Midbrain (tissue), 1 donor: ENCODE data around the gene TTLL8.
A peak's percentile ranks its signal among the peaks of the same experiment; 100 is the strongest.

Experiments
- DNase-seq: peaks from one replicate; lab custom pipeline; 2025; lab: John Stamatoyannopoulos, UW

TTLL8 gene

DNA sequence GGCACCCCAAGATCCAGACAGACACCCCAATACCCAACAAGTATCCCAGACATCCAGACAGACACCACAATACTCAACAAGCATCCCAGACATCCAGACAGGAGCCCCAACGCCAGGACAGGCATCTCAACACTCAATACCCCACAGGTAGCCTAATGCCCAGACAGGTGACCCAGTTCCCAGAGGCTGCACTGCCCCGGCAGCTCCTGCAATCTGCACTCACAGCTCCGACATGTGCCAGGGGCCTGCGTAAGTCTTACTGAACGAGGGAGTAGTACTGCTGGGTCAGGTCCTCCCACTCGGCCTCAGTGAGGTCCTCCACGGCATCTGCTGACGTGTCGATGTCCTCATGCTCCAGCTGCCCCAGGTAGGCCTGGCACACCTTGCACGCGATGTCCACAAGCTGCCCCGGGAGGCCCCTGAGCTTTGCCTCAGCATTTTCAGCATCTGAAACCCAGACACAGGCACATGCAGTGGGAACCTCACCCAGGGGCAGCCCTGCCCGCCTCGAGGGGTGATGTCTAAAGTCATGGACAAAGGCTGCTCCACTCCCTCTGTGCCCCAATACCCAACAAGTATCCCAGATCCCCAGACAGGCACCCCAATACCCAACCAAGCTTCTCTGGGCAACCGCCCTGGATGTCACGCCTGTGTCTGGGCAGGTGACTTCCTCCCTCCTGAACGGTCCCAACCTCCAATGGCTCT, 16.6 kb downstream of the TTLL8 start:
- DNase-seq: no peak

DNA sequence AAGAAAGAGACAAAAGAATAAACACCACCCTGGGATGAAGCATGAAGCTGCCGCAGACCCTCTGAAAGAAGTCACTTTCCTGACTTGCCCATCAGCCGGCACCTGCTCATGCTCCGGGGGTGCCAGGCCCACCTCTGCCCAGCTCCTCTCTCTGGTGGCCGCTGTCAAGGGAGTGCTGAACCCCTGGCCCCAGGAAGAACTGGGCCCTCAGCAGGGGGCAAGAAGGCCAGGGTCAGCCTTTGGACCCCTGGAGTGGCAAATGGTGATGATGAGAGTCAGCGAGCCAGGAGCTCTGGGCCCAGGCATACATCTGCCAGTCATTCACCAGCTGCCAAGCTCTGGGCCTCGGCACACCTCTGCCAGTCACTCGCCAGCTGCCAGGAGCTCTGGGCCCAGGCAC, 17.4 kb downstream of the TTLL8 start:
- DNase-seq: no peak

DNA sequence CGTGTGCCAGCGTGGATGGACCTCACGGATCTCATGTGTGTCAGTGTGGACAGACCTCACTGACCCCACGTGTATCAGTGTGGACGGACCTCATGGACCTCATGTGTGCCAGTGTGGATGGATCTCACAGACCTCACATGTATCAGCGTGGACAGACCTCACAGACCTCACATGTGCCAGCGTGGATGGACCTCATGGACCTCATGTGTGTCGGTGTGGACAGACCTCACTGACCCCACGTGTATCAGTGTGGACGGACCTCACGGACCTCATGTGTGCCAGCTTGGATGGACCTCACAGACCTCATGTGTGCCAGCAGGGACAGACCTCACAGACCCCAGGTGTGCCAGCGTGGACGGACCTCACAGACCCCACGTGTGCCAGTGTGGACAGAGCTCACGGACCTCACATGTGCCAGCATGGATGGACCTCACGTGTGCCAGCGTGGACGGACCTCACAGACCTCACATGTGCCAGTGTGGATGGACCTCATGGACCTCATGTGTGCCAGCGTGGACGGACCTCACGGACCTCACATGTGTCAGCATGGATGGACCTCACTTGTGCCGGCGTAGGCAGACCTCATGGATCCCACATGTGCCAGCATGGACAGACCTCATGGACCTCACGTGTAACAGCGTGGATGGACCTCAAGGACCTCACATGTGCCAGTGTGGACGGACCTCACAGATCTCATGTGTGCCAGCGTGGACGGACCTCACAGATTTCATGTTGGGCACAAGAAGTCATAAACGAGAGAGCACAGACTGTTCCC, 18.2 kb downstream of the TTLL8 start:
- no peak for DNase-seq

DNA sequence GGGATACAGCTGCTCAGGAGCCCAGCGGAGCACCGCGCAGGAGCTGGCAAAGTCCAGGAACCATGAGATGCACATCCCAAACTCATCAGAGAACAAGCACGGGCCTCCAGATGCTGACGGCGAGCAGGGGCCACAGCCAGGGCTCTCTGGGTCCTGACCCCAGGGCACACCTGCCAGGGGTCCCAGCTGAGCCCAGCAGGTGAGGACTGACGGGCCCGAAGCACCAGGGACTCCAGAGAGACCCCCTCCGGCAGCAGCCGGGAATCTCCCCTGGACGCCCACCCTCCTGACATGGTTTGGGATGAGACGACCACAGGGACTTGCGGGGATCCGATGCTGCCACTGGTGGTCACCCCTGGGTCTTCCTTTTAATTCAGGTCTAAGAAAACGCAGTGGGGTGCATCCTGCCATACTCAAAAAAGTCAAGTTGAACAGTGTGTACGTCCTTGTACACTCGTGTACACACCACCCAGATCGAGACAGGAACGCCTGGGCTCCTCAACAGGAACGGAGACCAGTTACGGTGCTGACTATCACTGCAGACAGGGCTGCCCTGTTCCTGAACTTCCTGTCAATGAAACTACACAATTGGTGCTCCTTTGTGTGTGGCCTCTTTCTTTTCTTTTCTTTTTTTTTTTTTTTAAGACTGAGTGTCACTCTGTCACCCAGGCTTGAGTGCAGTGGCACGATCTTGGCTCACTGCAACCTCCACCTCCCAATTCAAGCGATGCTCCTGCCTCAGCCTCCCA, 21.9 kb downstream of the TTLL8 start:
- DNase-seq: no peak

DNA sequence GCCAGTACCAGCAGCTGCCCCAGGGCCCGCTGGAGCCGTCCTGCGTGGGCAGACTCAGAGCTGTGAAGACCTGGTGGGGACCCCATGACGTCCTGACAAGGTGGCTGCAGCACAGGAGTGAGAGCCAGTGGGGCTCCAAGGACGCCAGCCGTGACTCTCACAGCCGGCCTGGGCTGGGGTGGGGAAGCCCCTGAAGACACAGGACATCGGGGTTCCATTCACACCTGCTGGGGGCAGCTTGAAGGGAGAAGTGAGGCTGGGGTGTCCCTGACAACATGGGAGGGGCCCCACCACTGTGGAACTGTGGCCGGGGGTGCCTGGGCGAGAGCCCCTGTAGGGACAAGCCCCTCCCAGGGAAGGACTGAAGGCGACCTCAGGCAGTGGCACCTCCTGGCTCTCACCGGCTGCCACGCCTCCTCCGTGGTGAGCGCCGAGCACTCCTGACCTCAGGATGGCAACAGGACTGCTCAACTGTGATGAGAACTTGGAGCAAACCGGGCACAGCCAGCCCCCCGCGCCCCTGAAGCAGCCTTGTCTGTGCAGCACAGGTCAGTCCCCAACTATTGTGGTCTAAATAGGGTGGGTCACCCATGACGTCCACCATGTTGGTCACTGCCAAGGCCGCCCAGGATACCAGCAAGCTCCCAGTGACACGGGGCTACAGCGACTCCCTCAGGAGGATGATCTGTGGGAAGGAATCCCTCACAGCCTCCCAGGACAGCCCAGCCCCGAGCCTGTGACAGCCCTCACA, 22.8 kb downstream of the TTLL8 start:
- no peak for DNase-seq

DNA sequence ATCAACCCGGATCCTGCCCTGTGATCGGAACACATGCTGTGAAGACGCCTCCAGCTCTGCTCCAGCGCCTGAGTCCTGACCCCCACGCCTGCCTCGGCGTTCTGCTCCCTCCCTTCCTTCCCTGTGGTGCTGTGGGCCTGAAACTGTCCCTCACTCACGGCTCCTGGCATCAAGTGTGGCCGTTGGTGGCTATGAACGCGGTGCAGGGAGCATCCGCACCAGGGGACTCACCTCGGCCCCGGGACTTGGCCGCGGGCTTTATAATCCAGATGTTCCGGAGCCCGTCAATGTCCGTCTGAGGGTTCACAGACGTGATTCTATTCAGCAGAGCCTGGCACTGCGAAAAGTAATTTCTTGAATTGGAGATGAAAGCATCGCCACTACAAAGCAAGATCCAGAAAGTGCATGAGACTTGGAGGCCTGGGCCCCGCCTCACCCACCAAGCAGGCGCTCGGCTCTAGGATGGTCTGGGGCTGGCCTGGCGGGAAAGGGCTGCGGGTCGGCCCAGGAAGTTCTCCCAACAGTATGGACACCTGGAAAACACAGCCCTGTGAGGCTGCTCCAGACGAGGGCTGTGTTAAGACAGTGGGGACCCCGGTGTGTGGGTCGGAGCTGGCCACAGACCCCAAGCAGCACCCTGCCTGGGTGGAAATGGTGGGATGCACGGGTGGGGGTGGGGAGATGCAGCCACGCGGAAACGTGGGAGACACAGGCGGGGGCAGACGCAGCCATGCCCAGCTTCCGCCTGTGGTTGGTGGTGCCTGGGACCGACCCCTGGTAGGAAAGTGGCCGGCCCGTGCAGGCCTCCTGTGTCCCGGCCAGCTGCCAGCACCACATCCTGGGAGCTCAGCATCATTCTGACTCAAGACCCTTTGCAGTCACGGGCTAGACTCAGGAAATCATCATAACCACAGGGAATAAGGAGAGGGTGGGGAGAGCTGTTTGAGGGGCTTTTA, 23.7 kb downstream of the TTLL8 start:
- DNase-seq: no peak

DNA sequence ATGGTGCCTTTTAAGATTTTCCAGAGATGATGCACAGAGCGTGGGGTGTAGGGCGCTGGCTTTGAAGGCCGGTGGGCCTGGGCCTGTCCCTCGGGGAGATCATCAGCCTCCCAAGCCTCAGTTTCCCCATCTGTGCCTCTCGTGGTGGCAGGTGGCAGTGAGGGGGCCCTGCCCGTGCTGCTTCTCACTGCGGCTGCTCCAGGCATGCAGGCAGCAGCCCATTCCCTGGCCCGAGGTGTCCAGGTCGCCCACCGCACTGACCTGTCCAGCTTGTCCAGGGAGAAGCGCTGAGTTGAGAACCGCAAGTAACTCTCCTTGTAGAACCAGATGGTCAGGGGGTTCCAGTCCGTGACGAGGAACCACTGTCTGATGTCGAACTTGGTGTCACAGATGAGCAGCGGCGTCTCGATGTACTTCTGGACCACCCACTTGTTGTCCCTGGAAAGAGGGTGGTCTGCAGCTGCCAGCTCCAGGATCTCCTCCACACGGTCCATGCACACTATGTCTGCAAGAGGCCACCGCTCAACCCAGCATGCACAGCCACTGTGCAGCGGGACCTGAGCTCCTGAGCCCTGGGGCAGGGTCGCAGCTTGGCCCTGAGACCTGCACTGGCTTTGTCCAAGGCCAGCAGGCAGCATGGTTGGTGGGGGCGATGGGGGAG, 25.0 kb downstream of the TTLL8 start:
- no peak for DNase-seq

DNA sequence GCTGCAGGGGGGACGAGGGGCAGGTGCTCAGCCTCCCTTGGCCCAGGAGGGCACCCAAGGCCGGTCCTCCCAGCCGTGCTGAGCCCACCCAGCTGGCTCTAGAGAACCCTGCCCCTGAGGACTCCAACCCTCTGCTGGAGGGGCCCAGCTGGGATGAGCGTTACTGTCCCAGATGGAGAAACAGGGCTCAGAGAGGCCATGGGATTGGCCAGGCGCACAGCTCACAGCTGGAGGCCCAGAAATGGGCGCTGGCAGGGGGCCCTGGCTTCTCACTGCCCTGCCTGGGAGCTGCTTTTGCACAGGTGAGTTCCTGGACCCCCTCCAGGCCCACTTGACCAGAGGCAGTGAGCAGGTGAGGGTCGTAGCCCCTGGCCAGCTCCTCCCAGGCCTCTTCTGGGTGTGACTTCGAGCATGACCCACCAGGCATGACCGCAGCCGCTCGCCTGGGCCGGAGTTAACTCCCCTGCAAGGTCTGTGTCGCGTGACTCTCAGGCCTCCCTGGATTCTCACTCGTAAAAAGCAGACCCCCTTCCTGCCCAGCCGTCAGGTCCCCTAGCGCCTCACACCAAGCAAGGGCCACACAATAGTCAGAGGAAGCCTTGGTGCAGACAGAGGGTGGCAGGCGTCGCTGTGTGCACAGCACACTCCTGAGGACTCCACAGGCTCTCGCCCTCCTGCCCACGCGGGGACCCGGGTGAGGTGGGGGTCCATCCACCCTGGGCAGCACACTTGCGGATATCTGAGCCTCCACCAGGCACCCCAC, 25.8 kb downstream of the TTLL8 start:
- no peak for DNase-seq

DNA sequence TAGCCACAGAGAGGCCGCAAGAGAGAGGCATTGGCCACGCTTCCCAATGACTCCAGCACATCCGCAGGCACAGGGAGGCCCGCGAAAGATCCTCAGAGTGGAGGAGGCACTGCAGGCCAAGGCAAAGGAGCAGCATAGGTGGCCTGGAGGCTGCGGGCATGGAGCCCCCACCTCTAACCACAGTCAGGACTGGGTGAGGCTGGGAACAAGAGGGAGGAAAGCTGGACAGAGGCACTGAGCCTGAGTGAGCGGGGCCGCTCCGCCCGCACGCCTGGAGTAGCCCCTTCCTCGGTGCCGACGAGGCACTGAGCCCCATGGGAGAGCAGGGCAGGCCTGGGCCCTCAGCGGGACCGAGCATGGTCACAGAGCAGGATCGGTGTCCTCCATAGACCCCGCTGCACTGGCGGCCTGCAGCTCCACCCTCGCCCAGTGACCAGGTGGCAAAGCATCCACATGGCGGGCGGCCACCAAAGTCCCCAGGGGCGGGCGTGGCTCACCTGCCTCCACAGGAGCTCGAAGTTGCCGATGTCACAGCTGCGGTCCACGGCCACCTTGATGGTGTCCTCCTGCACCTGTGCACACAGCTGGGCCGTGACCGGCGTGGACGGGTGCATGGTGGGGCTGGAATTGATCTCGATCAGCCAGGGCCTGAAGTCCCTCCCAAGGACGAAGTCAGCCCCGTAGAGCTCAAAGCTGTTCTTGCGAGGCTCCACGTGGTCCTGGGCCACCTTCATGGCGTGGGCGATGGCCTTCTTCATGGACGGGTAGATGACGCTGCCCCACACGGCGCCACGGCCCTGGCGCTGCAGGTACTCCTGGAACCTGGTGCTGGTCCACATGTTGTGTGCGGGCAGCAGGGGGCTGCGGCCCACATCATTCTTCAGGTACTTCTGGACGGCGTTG, 26.7 kb downstream of the TTLL8 start:
- no peak for DNase-seq

DNA sequence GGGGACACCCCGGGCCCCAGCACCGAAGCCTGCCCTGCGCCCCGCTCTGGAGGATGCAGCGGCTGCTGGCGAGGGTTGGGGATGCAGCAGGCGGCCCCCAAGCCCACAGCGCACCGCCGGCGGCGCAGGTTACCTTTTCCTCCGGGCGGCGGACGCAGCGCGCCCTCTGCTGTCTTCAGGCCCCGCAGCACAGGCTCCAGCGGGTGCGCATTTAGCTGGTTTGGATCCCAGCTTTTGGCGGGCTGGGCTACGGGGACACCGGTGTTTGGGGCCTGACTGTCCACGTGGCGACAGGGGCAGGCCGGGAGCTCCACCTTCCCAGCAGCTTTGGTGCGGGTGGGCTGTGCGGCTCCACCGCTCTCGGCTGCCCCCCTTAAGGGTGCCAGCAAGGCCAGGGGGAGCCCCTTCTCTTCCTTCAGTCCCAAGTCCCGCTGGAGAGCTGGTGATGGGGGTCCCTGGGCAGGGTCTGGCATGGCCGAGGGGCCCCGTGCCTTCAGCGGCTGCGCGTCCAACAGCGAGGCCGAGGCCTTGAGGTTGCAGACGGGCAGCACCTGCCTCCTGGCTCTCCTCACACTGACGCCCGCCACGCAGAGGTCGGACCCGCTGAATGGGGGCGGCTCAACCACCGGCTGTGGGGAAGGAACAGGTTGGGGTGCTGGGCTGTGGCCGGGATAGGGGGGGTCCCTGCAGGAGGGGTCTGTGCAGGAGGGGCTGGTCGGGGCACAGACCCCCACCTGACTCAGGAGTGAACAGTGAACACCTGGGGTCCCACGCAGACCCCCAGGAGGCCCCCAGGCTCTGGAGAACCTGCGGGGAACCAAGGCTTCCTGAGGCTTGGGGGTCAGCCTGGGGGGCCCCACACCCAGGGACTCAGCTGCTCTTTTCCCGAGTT, 27.6 kb downstream of the TTLL8 start:
- DNase-seq: peak; percentile 49

DNA sequence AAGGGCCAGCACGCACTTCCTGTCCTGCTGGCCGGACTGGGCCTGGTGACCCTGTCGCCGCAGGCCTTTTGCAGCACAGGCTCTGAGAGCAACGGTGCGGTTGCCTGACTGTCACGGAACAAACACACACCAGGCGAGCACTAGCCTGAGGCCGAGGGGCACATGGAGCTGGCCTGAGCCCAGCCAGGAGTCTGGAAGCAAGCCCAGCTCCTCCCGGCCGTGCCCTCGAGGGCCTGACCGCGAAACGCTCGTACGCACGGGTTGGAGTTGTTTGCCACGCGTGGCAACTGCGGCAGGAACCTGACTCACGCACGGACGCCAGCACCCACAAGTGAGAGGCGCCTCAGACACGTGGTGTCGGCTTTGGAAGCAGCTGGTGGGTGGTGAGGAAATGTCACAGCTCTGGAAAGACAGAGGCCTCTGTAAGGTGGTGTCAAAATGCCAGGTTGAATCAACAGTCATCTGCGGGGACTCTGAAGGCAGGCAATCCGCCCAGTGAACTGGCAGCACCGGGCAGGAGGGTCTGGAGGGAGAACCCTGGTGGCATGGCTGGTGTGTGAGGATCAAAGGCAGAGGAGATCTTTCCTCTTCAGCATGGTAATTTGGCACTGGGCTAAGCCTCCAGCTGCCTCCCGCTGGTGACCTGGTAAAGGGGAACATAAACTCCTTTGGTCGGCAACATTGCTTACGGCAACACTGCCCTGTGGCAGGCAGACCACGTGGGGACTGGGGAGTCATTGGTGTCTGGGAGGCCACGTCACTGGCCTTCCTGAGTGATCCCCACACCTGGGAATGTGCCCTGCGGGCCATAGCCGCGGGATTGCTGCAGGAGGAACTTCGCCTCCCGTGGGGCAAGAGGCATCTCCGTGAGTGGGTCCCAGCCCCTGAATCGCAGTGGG, 30.2 kb downstream of the TTLL8 start:
- DNase-seq: no peak

DNA sequence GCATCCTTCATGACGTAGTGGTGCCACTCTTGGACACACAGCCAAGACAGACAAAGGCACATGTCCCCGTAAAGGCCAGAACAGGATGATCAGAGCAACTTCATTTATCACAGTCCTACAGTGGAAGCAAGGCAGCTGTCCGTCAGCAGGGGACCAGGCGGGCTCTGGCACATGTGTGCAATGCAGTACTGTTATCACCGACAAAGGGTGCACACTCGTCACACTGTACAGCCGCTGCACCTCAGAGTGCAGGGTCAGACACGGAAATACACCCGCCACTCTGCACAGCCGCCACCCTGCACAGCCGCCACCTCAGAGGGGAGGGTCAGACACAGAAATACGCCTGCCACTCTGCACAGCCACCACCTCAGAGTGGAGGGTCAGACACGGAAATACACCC, 32.1 kb downstream of the TTLL8 start:
- no peak for DNase-seq

DNA sequence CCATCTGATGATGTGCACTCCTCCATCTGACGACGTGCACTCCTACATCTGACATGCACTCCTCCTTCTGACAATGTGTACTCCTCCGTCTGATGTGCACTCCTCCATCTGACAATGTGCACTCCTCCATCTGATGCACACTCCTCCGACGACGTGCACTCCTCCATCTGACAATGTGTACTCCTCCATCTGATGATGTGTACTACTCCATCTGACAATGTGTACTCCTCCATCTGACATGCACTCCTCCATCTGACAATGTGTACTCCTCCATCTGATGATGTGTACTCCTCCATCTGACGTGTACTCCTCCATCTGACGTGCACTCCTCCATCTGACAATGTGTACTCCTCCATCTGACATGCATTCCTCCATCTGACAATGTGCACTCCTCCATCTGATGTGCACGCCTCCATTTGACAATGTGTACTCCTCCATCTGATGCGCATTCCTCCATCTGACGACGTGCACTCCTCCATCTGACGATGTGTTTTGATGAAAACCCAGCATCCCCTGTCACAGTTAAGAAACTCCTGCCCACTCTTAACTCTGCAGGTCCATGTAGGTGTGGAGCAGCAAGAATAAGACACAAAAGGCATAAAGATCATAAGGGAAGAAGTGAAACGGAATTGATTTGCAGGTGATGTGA, 35.8 kb downstream of the TTLL8 start:
- DNase-seq: no peak

DNA sequence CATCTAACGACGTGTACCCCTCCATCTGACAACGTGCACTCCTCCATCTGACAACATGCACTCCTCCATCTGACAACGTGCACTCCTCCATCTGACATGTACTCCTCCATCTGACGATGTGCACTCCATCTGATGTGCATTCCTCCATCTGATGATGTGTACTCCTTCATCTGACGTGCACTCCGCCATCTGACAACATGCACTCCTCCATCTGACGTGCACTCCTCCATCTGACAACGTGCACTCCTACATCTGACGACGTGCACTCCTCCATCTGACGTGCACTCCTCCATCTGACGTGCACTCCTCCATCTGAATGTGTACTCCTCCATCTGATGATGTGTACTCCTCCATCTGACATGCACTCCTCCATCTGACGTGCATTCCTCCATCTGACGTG, 37.5 kb downstream of the TTLL8 start:
- no peak for DNase-seq

DNA sequence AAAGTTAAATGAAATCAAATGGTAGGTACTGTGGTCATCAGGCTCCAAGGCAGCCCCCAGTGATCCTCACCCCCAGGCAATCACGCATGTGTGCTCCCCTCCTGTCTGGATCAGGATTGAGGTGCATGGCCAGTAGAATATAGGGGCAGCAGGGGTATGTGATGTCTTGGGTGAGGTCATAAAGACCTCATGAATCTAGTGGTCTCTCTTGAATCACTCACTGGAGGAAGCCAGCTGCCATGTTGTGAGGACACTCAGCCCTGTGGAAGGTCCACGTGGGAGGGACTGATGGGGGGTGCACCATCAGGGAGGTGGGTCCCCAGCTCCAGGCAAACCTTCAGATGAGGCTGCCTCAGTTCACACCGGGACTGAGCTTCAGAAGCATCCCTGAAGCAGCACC, 38.8 kb downstream of the TTLL8 start:
- DNase-seq: no peak
